ENCODE results near the gene KRT33A.

- no peak for TF ChIP-seq CTCF (IDR thresholded peaks at IDR 0.05; ENCODE audit: low read length)
- TF ChIP-seq EZH2 (IDR thresholded peaks at IDR 0.05; ENCODE audit: borderline replicate concordance, low read length) = no peak
These were observed 7.6 kb downstream of the KRT33A start for GRCh38 chr17:41343029-41343428.

Measured in OCI-LY1 (cell line).